Nasal cavity respiratory epithelium epithelial cell of viscerocranial mucosa (primary cell): ENCODE data around the gene TRAPPC4. TPM values are rescaled to one million over a fixed set of nuclear protein-coding genes. Genes with fewer than 3 reads are reported as not detected.

Experiments used
- total RNA-seq: library from RNA; depleted of rRNA; stranded (reverse); fragments of >200 nt; gene quantifications from 2 replicates; pipeline ENCODE4 v1.2.3, GENCODE V29; 2014

TRAPPC4 gene
- 84.6 and 107 TPM in 2 replicates for total RNA-seq

DNA sequence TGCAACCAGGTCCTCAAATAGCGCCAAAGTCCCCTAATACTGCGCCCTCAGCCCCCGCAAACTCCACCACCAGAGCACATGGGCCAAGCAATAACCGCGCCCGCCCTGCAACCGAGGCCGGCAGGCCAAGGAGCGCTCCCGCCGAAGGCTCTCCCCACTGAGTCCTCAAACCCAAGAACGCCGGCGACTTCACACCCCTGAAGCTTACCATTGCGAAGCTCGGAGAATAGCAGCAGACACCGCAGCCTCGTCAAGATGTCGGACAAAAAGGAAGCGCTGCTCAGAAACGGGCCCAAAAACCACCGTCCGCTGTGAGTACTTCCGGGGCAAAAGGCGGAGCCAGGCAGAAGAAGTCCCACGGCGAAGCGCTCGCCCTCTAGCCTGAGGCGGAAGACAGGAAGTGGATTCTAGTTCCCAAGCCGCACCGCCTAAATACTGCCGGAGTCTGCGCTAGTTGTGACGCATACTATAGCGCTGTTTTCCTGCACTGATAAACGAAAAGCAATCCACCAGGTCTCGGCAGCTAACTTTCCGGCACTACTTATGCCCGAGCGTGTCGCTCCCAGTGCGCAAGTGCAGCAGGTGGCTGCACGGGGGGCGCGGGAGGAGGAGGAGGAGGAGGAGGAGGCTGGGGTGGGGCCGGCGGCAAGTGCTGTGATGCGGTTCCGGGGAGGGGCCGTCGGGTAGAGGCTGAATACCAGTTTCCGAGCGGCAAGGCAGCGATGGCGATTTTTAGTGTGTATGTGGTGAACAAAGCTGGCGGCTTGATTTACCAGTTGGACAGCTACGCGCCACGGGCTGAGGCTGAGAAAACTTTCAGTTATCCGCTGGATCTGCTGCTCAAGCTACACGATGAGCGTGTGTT, at the start of gene TRAPPC4, which contains the start of gene RPS25:
TRAPPC4 (plus strand) TSS at position 693 of the 865 bp plus-strand sequence; CDS start at position 723, 30 bp downstream.
RPS25 (minus strand) TSS at position 270 of the 865 bp plus-strand sequence; CDS start at position 211, 59 bp downstream.

GRCh38 chr11:118971646-118972045, 46.9 kb upstream of the TRAPPC4 start, which contains the start of gene FOXR1:
Gene FOXR1 (plus strand): TSS chr11:118971761. CDS start chr11:118971932, 171 bp downstream.

DNA sequence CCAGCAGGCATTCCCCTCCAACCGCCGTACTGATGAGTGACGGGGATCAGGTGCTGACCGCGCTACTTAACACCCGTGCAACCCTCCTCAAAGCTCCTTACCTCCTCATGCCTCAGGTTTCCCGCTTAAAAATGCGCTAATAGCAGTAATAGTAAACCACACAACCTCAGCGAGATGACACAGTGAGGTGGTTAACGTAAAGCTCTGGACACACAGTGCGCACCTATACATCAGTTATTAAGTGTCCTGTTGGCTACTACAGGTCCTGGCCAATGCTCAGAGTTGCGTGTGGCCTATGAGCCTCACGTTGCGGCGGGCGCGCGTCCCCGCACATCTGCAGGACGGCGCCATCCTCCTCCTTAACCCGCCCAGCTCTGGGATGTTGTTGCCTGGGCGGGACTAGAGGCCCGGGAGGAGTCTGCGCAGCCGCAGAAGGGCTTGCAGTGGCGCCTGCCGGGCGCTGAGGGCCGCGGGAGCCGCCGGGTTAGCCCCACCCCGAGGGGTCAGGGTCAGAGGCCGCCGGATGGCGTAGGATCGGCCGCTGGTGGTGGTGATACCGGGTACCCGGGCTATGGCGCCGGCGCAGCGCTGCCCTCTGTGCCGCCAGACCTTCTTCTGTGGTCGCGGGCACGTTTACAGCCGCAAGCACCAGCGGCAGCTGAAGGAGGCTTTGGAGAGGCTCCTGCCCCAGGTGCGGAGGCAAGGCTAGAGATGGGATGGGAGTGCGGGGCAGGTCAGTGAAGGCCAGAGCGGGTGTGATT, 20.8 kb upstream of the TRAPPC4 start, which contains the start of gene CENATAC:
CENATAC (plus strand) TSS at position 512 of the 761 bp plus-strand sequence; CDS start at position 572, 60 bp downstream.

DNA sequence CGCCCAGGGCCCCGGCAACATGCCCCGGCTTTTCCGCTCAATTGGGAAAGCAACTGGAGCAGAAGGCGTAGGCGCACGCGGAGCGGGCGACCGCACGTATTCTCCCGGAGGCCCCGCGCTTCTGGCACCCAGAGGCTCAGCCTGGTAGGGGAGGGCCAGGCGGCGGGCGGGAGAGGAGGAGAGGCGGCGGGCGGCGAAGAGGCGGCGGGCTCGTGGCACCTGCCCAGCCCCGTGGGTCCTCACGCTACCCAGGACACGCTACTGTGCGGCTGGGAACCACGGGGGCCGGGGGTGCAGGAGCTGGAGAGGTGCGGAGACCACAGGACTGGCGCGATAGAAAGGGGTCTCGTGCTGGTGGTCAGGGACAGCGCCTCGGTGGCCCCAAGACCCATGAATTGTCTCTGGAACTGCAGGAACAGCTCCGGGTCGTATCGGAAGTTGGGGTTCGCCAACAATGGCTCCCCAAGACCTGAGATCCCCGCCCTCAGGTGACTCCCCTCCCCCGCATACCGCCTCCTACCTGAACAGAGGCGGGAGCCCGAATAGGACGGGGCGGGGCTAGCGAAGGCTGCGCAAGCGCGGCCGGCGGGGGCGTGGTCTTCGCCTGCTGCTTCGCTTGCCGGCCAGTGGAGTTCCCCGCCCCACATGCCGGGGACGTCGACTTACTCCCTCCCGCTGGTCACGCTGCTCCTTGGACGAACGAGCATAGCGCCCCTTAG, 11.9 kb downstream of the TRAPPC4 start, which contains the start of gene SLC37A4:
SLC37A4 (minus strand) TSS at position 549 of the 719 bp plus-strand sequence.

DNA sequence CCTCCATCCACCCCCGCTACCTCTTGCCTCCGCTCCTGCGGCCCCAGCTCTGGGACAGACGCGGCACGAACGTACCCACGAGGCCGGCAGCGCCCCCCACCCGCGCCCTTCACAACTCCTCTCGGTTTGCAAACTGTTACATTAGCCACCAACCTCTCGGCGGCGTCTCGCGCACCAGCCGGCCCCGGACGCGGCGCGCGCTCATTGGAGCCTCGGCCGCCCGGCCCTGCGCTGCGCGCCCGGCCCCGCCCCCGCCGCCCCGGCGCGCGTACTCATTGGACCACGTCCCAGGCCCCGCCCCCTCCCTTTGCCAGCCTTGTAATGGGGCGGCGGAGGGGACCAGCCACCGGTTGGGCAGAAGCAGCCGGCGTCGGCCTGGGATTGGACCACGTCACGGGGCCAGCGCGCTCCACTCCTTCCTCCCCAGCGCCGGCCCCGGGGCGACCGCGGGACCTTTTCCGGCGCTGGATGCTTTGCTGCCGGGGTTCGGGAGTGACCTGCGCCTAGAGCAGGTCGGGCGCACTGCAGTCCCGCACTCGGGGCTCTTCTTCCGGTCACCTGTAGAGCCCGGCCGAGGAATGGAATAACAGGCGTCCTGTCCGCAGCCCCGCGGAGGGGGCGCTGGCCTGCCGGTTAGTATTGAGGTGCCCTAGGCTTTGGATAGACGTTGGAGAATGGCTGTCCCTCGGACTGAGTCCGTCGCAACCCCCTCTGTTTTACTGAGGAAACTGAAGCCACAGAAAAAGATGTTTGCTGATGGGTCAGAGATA, 38.6 kb downstream of the TRAPPC4 start, which contains the start of gene HYOU1:
HYOU1 (minus strand) TSS at position 206 of the 770 bp plus-strand sequence. CDS start 1,045 bp downstream, outside the sequence.

GRCh38 chr11:119067371-119068222, 49.0 kb downstream of the TRAPPC4 start, which contains the start of gene VPS11:
Gene VPS11 (plus strand): TSS chr11:119067818. CDS start chr11:119067824, 6 bp downstream.

Other genes with a start within 250 kb of the TRAPPC4 start
- gene DDX6, start 227.6 kb upstream of the TRAPPC4 start, total RNA-seq, result 123 and 169 TPM in 2 replicates
- gene CXCR5, start 134.9 kb upstream of the TRAPPC4 start, total RNA-seq, result not detected in 2 replicates
- 24.9 and 101 TPM in 2 replicates for gene BCL9L, start 92.8 kb upstream of the TRAPPC4 start, total RNA-seq
- gene UPK2, start 62.5 kb upstream of the TRAPPC4 start, total RNA-seq, result 0.21 and 0.34 TPM in 2 replicates
- gene FOXR1, start 47.0 kb upstream of the TRAPPC4 start, total RNA-seq, result not detected in 2 replicates
- gene CENATAC, start 20.6 kb upstream of the TRAPPC4 start, total RNA-seq, result 11.7 and 14.4 TPM in 2 replicates
- gene RPS25, start 423 bp upstream of the TRAPPC4 start, total RNA-seq, result 857 and 1,469 TPM in 2 replicates
- 9.9 and 12.8 TPM in 2 replicates for gene SLC37A4, start 12.1 kb downstream of the TRAPPC4 start, total RNA-seq
- gene HYOU1, start 38.4 kb downstream of the TRAPPC4 start, total RNA-seq, result 227 and 417 TPM in 2 replicates
- 28.0 and 31.2 TPM in 2 replicates for gene VPS11, start 49.1 kb downstream of the TRAPPC4 start, total RNA-seq
- 12.6 and 18.4 TPM in 2 replicates for gene HMBS, start 66.1 kb downstream of the TRAPPC4 start, total RNA-seq
- 21.2 and 27.1 TPM in 2 replicates for gene DPAGT1, start 83.1 kb downstream of the TRAPPC4 start, total RNA-seq
- gene C2CD2L, start 88.6 kb downstream of the TRAPPC4 start, total RNA-seq, result 2.5 and 3.1 TPM in 2 replicates
- 13.0 and 21.9 TPM in 2 replicates for gene HINFP, start 102.8 kb downstream of the TRAPPC4 start, total RNA-seq
- under 0.01 and 0.07 TPM in 2 replicates for gene ABCG4, start 130.3 kb downstream of the TRAPPC4 start, total RNA-seq
- gene NLRX1, start 150.0 kb downstream of the TRAPPC4 start, total RNA-seq, result 25.6 and 28.9 TPM in 2 replicates
- 0.07 TPM in 1 of 2 replicates, not detected in the other for gene NHERF4, start 166.7 kb downstream of the TRAPPC4 start, total RNA-seq
- 9.9 and 14.6 TPM in 2 replicates for gene CBL, start 187.6 kb downstream of the TRAPPC4 start, total RNA-seq